GM13976 (cell line): ENCODE measurements around the gene CD151.

Experiments used
- DNase-seq: peaks from one replicate; pipeline ENCODE4 v3.0.0; 2012; ENCODE audit warnings: low spot score
- in situ Hi-C: fragments of 300-500 bp; cut with MboI; formaldehyde crosslinking; loops from one replicate; pipeline ENCODE4 v1.12.0; 2022; ENCODE audit warnings: low sequenced_read_pairs, mixed read lengths, inconsistent platforms; ENCODE audit not compliant: unreplicated experiment
- TF ChIP-seq, protein P1 (sequence below): IDR thresholded peaks from 2 replicates; pipeline ENCODE4 v1.5.1; 2012; ENCODE audit warnings: borderline replicate concordance, mild to moderate bottlenecking; ENCODE audit not compliant: insufficient read depth; ENCODE audit errors: extremely low read depth, missing control alignments, control extremely low read depth

The CD151 gene

GRCh38 chr11:849104-849824, 16.5 kb downstream of the CD151 start:
- in situ Hi-C loops = loop anchor here (10.0 kb wide), 1 partner anchor 206 kb away; no protein-coding TSS in a partner anchor
- TF ChIP-seq, protein P1, sequence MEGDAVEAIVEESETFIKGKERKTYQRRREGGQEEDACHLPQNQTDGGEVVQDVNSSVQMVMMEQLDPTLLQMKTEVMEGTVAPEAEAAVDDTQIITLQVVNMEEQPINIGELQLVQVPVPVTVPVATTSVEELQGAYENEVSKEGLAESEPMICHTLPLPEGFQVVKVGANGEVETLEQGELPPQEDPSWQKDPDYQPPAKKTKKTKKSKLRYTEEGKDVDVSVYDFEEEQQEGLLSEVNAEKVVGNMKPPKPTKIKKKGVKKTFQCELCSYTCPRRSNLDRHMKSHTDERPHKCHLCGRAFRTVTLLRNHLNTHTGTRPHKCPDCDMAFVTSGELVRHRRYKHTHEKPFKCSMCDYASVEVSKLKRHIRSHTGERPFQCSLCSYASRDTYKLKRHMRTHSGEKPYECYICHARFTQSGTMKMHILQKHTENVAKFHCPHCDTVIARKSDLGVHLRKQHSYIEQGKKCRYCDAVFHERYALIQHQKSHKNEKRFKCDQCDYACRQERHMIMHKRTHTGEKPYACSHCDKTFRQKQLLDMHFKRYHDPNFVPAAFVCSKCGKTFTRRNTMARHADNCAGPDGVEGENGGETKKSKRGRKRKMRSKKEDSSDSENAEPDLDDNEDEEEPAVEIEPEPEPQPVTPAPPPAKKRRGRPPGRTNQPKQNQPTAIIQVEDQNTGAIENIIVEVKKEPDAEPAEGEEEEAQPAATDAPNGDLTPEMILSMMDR = no peak

DNA sequence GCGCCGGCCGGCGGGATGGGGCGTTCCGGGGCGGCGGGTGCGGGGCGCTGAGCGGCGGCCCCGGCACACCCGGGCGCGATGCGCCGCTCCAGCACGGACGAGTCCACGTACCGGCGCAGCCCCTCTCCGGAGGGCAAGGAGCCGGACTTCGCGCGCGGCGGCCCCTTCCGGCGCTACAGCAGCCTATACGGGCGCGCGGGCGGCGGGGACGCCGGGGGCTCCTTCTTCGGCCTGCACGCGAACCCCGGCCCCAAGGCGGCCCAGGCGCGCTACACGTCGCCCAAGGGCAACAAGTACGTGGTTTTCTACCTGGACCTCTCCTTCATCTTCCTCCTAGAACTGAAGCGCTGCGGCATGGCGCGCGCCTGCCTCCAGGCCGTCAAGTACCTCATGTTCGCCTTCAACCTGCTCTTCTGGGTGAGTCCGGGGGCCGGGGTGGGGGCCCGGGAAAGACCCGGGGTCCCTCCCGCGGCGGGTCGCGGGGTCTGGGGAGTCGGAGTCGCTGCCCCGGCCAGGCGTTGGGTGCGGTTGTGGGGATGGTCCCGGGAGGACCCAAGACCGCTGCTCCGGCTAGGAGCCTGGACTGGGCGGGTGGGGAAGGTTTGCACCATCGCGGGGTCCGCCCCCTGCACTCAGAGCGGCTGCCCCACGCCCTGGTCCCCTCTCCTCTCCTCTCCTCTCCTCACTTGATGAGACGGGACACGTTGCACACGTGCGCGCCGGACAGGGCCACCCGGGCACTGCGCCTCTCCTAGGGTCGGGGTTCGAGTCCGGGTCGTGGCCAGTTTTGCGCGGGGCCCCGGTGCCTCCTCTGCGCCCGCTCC, 17.4 kb downstream of the CD151 start:
- in situ Hi-C loops = loop anchor here (10.0 kb wide), 1 partner anchor 205 kb away; no protein-coding TSS in a partner anchor
- DNase-seq = no peak
- TF ChIP-seq, protein P1 = no peak

More at GRCh38 chr11:849104-849824, 16.5 kb downstream of the CD151 start:
- DNase-seq = peak; percentile 80

- TF ChIP-seq, protein P1 = no peak
- DNase-seq = peak; percentile 67
- in situ Hi-C loops = no loop called here
Observed at GRCh38 chr11:850775-851763, 18.3 kb downstream of the CD151 start.

DNA sequence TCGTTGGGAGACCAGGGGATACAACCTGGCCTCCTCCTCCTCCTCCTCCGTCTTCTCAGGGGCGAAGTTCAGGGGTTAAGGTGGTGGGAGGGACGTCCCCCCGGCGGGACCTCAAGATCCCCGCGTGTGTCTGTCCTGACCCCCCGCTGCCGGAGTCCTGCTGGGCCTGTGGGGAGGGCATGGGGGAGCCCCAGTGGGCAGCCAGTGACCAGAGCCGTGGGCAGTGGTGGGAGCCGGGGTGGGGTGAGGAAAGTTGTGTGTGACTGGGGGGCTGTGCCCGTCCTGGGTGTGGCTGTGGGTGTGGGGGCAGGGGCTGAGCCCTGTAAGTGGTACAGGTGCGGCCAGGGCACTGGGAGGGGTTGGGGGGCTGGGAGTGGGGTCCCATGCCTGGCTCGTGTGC, 20.0 kb downstream of the CD151 start:
- no peak for DNase-seq
- in situ Hi-C loops = no loop called here
- TF ChIP-seq, protein P1 = no peak

- in situ Hi-C loops = no loop called here
Observed at GRCh38 chr11:853682-854448, 21.1 kb downstream of the CD151 start.

More at GRCh38 chr11:853682-854448, 21.1 kb downstream of the CD151 start:
- DNase-seq = no peak
- TF ChIP-seq, protein P1 = no peak
